Measurements from ENCODE around the gene CNKSR2.

The CNKSR2 gene

DNA sequence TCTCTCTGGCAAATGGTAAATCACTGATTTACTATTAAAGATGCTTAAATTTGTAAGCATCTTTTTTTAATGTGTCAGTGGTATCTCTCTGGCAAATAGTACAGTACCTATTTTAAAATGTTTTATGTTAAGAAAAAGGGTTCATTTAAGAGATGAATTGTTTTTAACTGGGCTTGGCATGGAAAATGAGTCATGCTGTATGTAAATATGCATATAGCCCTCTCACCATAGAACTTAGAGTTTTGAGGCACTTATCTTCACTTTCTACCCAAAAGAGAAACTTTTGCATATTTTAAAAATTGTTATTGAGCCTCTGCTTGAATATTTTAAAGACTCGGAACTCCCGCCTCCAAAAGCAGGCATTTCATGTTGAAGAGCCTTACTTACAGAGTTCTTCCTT is 246.0 kb downstream of the CNKSR2 start:
- DNase-seq = no peak

DNA sequence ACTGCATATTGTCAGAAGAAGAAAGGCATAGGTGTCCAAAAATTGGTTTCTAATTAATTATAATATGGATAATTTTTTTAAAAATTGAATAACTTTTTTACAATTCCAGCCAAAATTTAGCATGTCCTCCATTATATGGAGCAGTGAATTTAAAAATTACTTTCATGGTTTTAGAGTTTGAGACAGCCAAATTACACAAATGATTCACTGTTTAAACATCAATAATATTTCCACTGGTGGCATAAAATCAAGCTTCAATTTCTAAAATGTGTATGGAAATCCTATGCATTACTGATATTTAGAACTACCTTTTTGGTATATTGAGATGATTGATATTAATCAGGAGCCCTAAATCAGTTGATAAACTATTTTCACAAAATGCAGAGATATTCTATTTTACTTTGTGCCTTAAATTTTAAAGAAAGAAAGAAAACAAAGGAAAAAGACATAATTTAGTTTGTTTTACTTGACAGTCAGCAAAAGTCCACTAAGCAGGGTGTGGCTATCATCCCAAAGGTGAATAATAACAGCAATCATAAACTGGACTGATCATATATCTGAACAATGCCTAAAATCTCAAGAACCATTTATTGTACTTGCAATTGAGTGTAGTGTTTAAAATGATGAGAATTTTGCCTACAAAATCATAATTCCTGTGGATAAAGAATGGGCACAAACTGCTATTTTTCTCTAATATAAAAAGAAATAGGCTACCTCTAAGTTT is 249.7 kb downstream of the CNKSR2 start:
- no peak for DNase-seq

DNA sequence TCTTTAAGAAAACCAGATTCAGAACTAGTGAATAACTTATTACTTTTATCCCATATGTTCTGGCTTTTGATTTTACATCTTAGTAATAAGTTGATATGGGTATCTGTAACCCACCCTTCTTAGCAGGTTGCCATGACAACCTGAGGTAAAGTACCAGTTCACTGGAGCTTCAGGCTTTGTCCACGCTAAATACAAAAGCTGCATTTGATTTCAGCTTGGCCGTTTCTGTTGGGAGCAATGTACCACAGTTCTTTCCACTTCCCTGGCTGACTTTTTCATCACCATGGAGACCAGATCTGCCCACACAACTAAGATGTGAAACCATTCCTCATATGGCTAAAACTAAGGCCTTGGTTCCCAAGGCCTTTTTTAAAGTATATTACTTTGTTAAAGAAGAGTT is 257.8 kb downstream of the CNKSR2 start:
- DNase-seq = no peak

DNA sequence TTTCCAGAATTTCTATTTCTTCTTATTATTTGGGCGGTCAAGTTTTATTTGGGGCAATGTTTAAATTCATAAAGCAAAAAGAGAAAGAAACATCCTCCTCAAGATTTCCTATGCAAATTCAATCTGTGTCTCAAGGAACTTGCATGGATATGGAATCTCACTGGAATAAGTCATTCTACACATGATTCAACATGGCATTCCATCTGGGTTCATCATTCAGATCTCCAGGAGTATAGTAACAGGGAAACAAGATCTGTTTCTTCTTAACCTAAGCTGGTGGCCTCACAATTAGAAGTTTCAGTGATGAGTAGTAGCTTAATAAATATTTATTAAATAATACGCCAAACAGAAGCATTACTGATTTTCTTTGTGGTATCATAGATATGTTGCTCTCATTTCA is 264.1 kb downstream of the CNKSR2 start:
- no peak for DNase-seq

DNA sequence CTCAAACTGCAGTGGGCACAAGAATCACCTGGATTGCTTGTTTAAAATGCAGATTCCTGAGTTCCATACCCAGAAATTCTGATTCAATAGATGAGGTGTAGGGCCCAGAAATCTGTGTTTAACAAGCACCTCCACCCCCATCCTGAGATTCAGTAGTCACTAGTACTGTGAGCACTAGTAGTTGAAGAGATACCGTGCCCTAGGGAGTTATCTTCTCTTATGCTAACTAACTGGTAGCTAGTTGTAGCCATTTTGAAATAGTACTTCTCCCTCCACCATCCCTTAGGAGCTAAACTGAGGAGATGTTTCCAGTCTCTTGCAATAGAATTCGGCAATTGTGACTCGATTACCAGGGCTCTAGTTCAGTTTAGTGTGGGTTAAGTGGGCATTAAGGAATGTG is 265.6 kb downstream of the CNKSR2 start:
- DNase-seq = no peak

DNA sequence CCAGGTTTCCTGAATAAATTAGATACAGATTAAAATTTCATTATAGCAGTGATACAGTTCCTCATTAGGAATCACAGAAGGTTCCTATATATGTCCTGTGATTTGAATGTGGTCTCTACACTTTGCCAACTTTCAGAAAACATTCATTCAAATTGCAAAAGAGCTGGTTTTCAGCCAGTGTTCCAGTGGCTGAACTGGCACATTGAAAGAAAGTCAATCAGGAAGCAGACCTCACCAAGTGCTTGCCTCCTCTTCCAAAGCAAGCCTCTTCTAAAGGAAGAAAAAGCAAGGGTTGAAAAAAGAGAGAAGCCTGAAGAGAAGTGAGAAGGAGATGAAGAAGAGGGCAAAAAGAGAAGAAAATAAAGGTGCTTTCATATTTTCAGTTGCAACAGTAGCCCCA is 271.2 kb downstream of the CNKSR2 start:
- DNase-seq = no peak

DNA sequence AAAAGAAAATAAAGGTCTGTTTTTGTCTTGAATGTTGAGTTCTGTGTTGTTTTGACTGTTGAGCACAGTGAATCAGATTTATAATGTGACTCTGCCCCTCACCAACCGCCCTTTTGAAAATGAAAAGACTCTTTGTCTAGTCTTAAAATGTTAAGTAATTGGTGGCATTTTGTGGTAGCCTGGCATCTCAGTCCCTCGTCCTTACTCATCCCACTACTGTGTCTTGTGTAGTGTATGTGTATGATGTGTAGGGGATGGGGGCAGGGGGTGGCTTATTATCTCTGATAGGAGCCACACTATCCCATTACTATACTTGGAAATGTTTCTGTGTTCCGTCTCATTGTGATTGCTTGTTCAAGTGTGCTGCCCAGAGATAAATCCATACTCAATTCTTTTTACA is 271.7 kb downstream of the CNKSR2 start:
- no peak for DNase-seq

DNA sequence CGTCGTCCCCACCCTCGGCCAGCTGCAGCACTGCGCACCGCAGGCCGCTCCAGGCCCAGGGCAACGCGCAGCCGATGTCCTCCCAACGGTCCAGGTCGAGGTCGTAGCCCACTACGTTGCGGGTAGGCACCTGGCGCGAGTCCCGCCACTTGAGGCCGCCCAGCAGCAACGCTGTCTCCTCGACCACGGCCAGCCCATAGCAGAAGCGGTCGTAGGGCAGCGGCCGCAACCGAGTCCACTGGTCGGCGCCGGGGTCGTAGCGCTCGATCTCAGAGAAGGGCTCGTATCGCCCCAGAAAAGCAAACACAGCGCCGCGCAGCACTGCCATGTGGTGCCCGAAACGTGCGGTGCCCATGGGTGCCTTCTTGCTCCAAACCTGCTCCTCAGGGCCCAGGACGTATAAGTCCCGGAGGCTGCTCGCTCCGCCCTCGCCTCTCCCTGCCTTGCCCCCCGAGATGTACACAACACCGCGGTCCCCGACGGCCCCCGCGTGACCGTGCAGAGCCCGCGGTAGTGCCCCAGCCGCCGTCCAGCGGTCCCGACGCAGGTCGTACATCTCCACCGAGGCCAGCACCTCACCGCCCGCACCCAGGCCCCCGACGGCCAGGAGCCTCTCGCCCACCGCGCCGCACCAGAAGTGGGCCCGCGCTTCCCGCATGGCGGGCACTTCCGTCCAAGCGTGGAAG is 281.8 kb downstream of the CNKSR2 start:
- no peak for DNase-seq

DNA sequence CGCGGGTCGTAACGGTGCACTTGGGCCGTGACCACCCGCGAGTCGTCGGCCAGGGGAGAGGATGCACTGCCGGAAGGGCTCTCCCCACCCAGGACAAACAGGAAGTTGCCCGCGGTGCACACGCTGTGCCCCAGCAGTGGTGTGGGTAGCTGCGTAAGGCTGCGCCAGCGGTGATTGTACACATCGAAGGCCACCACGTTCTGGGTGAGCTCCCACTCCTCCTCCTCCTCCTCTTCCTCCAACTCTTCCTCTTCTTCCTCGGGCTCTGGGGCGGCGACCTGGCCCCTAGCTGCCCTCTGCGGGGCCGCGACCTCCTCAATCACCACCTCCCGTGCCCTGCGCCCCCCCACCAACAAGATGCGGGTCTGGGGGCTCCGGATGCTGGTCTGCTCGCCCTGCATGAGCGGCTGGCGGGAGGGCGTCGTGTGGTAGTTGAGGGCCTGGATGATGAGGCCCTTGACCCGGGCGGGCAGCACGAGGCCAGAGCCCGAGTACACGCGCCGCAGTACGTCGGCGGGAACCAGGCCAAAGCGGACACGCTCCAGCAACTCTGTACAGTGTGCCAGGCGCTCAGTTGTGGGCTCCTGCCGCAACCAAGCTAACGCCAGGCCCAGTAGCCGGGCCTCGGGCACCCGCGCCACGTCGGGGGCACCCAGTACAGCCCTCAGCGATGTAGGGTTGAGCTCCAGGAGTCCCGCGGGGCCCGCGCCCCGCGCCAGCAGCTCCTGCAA is 282.5 kb downstream of the CNKSR2 start:
- DNase-seq = no peak

DNA sequence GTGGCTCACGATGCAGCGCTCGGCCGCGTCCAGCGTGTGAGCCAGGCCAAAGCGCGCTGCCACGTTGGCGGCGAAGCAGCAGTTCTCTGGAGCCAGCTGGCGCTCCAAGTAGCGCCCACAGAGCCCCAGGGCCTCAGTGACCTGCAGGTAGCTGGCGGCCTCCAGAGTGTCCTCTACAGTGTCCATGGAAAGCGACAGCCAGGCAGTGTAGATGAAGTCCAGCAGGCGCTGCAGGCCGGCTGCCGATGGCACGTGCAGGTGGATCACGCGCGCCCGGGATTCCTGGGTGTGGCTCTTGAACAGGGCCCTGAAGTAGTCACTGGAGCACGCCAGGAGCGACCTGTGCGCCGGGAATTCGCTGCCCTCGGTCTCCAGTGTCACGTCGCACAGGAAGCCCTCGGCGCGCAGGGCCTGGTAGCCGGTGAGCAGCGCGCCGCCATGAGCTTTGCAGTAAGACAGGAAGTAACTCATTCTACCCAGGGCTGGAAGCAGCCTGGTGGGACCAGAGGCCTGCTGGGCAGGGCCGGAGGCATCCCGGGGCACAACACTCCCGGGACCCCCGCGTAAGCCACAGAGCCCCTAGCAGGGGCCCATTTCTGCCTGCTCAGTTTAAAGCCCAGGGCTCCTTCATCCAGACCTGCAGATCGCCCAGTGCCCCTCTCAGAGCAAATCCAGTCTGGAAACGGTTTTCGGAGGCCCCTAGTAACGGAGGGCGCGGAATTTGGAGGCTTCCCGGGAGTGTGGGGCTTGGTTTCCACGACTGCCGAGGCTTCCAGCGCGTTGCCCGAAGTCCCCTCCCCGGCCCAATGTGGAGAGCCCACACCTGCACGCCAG is 283.3 kb downstream of the CNKSR2 start:
- DNase-seq = peak; percentile 20

DNA sequence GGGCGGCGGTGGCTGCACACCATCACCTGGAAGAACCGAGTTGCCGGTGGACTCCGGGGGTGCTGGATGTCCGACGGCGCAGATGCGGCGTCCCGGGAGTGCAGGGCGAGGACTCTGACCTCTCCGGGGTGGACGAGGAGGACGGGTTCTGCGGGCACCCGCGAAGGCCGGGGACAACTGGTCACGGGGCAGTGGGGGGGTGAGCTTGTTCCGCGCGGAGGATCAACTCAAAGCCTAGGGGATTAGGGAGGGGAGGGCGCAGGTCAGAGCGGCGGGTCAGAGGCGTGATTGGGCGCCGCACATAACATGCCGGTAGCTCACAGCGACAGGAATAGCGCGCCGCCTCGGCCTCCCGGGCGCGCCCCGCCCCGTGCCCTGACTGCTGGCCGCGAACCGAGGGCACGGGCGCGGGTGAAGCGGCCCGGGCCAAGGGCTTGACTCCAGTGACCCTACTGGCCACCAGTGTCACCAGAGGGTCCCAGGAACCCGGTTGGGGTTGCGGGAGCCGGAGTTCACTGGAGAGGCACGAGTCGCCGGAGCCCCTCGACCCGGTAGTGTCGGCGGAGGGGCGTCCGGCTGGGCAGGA is 284.0 kb downstream of the CNKSR2 start, which contains the start of gene KLHL34:
Gene KLHL34, minus strand, starts transcription at position 179 of the 586 bp plus-strand sequence. CDS start 542 bp downstream, outside the sequence.
- peak; percentile 21 for DNase-seq

DNA sequence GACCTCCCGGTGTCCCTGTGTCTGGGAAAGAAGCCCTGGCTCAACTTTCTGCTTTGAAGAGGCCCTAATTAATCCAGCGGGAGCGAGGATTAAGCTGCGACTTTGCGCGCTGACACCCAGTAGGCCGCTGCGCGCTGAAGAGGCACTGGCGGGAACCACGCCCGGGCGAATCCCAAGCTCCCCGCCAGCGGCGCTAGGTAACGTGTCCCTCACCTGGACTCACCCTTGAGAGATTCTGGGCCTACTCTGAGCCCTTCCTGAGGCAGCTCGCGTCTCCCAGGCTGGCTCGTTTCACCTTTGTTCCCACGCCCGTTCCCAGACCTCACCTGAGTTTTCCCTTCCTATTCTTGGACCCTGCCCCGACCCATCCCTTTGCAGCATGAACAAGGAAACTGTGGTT is 284.5 kb downstream of the CNKSR2 start:
- no peak for DNase-seq

DNA sequence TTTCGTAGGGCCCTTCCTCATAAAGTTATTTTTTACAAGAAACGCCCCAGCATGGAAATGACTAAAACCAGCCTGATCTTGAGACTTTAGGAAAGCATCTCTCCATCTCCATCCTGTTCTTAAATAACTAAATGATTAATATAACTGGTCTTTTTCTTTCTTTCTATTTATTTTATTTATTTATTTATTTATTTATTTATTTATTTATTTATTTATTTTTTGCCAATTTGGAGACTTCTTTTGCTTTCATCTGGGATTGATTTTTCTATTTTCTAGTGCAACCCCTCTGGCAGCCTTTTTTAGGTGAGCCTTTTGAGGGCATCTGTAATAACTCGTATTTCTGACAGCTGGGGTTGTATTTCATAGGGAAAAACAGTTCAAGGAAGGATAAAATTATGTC is 285.1 kb downstream of the CNKSR2 start:
- DNase-seq = no peak

DNA sequence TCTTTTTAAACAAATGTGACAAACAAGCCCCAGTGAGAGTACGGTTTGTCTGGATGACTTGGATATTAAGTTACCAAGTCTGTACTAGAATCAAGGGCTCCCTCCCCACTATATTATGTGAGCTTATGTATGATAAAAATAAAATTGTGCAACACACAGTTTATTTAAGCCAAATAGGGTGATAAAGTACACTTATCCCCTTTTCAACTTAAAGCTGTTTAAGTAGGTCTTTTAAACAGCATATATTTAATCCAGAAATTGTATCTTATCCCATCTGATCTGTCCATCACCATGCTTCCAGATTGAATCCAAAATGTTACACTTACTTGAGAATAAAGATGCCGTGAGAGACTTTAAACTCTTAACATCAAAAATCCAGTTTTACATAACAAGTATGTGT is 285.9 kb downstream of the CNKSR2 start:
- DNase-seq = no peak

DNA sequence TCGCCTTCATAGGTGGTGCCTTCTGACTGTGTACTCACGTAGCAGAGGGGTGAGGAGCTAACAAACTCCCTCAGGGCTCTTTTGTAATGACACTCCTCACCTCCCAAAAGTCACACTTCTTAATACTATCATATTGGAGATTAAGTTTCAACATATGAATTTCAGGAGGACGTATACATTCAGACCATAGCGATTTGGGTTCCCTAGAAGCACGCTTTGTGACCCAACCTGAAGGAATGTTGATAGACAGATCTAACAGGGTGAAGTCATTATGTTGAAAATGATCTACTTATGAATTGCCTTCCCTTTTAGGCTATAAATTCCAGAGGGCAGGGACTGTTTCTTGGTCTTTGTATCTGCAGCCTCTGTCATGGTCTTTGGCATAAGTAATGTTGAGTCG is 287.1 kb downstream of the CNKSR2 start:
- DNase-seq = no peak

DNA sequence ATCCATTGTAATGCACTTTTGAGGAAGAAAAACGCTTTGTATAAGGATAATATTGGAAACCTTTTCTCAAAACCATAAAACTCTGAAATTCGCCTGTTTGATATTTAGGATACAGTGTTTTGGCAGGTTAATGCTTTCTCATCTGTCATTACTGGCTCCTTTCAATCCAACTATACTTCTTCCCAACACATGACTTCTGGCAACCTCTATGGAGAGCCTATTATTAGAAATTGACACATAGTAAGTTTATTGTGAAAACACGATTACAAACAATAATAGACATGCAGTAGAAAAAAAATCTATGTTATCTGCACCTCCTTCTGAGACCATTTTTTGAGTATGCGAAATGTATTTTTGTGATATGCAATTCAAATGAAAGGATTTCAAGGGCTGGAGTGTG is 288.5 kb downstream of the CNKSR2 start:
- DNase-seq = no peak

DNA sequence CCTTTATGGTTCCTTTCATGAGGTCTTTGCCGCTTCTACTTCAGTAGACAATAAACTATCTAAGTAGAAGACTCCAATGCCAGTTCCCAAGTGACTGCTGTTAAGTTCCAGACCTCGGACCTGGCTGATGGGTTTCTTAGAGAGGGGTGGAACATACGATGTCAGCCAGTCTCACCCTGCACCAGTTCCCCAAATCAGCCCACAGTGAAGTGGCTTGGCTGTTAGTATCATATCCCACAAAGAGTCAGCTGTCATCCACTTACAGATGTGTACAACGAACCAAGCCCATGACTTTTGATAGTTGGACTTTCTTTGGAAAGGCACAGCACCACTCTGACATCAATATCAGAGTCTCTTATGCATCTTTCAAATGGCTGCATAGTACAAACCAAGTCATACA is 292.0 kb downstream of the CNKSR2 start:
- no peak for DNase-seq

DNA sequence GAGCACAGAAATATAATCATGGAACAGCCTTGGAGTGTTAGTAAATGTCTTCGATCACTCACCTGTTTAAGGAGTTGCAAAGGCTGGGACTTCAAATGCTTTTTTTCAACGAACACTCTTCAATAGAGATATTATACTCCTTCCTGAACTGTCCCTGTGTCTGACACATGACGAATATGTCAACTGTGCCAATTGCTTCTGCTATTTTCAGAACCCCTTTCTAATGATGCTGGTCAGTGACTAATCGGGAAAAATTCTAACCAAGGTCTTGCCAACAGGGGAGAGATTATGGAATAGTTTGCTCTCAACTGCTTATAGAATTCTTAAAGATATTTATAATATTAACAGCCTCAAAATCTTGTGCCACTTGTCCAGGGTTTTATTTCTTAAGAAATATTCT is 292.5 kb downstream of the CNKSR2 start:
- DNase-seq = no peak

DNA sequence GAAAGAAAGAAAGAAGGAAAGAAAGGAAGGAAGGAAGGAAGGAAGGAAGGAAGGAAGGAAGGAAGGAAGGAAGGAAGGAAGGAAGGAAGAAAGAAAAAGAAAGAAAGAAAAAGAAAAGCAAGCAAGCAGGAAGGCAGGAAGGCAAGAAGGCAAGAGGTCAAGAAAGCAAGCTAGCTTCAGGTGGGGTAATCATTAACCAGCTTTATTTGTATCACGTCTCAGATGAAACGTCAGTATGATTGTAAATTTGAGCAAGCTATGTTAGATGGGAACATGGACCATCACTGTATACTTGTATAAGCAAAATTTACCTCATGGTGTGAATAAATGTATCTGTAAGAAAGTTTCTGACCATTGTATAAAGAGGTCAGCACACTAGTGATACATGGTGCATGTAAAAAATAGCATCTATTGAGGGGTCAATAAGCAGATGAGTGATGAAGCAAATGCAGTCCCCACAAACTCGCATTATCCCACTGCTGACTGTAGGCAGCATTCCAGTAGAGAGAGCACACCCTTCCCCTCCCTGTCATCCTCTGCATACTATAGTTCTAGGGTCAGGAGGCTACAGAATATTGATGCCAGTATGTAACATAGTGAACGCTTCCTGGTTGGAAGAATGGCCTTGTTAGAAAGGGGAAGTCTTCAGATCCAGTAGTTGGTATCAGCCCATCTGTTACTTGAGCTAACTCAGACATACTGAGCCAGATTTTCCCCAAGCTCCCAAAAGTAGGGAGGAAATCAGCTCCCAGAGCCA is 300.4 kb downstream of the CNKSR2 start:
- no peak for DNase-seq

DNA sequence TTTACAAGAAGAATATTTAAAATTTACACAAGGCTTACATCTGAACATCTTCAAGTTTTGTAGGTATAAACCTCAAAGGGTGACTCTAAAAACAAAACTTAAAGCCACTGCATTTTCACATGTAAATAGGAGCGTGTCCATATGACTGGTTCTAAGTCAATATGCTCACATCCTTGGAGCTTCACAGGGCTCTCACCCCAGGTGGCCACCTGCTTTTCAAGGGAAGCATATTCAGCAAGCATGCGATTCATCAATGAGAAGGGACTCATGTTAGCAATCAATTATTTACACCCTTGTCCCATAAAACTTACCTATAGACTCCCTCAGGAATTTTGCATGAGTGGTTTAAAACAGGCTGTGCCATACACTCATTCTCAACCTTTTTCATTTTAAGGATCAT is 301.7 kb downstream of the CNKSR2 start:
- no peak for DNase-seq

DNA sequence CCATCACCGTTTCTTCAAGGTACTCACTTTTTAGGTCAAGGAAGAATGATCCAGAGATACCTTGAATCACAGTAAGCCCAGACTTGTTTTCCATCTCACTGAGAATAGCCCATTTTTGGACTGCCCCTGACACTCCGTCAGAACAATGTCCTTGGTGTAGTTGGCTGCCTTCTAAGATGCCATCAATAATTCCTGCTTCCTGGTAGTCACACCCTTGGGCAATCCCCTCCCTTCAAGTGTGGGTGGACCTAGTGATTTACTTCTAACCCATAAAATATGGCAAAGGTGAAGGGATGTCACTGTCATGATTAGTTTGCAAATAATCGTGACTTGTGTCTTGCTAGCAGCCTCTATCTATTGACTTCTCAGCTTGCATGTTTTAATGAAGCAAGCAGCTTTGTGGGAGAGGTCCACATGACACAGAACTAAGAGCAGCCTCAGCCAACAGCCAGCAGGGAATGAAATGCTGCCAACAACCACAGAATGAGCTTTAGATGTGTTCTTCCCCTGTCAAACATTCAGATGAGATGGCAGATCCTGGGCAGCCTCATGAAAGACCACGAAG is 303.9 kb downstream of the CNKSR2 start:
- DNase-seq = no peak

DNA sequence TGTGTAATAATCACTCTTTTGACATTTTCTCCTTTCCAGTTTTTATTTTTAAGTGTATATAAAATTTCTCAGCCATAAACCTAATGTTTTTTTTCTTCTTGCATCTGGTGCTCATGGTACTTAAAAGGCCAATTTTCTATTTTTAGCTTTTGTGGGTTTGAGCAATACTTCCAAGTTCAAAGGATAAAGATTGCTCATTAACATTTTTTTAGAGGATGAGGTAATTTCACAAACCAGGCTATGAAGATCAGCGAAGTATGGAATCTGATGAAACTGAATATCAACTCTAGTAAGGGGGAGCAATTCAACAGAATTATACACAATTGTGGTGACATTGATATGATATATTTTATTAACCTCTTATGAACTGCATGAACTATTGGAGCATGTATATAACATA is 309.7 kb downstream of the CNKSR2 start:
- no peak for DNase-seq
